Activated naive CD8-positive, alpha-beta T cell treated with anti-CD3 and anti-CD28 coated beads, Interleukin-2, amount 50 U/mL, for 16 hours (primary cell): Measurements from ENCODE around the gene CDKN2AIP.
"Not testable (repeated sequence)": the region's sequence is repeated elsewhere in the genome, so short reads cannot be mapped to it uniquely, and the experiment has no call there.

Source experiments
- DNase-seq: peaks from one replicate; pipeline ENCODE4 v3.0.0-alpha.2; 2020; ENCODE audit warnings: low read depth, low spot score

CDKN2AIP gene

DNA sequence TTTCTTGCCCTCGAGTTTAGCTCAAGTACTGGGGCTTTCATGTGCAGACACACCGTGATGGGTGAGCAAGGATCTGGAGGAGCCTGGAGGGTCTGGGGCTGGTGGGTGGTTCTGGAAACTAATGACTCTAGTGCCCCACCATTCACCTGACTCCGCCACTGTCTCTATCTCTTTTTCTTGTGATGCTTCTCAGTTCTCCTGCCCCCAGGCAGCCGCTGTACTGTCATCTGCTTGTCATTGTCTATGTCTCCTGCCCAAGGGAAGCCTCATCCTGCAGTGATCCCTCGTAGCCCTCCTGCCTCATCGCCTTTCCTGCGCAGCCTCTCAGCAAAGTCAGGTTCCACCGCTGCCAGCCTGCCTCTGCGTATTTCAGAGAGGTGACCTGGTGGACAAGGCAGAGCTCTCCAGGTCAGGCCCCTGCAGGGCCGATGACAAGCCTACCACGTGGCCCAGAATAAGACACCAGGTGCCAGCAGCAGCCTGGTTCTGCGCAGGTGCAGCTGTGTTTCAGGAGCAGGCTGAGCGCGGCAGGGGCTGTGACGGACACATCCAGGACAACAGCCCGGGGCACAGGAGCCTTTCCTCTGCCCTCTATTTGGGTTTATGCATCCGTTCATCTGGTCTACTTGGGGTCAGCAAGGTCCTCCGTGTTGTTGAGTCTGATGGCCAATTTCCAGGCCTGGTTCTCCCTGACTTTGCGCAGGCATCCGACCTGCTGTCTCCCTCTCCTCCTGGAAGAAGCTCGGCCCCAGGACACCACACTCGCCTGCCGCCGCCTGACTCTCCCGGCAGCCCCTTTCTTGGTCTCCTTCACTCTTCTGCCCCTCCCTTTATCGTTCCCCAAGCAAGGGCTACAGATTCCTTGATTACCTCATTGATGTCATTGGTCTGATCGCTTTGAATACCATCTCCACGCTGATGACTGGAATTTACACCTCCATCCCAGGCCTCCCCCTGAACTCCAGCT lies 30.9 kb upstream of the CDKN2AIP start:
- no peak for DNase-seq

DNA sequence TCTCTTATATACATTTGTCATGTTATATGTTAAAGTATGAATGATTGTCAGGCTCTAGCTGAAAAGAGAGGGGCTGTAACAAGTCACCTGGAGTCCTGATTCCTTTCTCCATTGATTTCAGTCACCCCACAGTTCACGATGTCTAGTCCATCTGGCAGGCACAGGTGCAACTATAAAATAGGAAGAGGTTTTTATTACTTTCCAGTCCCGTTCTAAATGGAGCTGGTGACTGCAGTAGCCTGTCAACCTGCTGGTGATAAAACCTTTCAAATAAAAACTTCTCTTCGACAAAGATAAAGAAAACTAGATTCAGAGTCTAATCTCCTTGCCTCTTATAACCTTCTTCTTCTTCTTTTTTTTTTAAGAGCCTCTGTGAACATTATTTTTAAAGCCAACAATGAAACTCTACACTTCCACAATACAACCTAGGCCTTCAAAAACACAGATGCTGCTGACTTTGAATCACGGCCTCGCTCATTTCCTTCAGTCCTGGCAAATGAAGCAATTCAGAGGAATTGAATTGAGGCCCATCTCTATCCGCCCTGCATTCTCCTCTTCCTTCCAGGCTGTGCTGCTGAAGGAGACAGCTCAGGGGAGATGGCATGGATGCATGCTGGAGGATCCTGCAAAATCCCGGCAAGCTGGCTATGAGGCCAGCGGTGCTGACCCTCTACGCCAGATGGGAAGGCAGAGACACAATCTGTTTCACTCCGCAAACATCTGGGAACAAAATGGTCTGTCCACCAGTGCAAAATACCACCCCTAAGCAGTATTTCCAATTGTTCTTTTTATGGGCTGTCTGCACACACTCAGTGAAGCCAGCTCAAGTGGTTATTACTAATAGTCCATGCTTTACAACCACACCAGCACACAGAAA lies 27.3 kb upstream of the CDKN2AIP start:
- DNase-seq: no peak

- no peak for DNase-seq
Observed at GRCh38 chr4:183422962-183423631, 21.3 kb upstream of the CDKN2AIP start.

- no peak for DNase-seq
Observed at GRCh38 chr4:183424109-183424744, 20.2 kb upstream of the CDKN2AIP start.

GRCh38 chr4:183426507-183426906 lies 17.9 kb upstream of the CDKN2AIP start:
- no peak for DNase-seq

- DNase-seq: no peak
Observed at GRCh38 chr4:183429489-183429888, 14.9 kb upstream of the CDKN2AIP start.

GRCh38 chr4:183430317-183430993 lies 14.0 kb upstream of the CDKN2AIP start:
- no peak for DNase-seq

DNA sequence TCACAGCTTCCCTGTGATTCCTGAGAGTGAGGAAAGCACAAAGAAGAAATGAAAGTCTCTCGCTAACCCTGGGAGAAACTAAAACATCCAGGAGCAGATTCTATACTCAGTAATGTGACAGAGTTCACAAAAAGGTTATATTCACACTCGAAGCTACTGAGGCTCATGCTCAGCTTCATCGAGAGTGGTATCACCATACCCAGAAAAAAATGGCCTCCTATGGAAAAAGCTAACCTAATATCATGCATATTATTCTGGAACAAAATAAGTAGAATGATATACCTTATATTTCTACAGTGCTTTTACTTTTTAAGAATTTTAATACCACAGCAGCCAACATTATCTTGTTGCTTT lies 13.5 kb upstream of the CDKN2AIP start:
- no peak for DNase-seq

GRCh38 chr4:183431614-183432013 lies 12.8 kb upstream of the CDKN2AIP start:
- DNase-seq: no peak

DNA sequence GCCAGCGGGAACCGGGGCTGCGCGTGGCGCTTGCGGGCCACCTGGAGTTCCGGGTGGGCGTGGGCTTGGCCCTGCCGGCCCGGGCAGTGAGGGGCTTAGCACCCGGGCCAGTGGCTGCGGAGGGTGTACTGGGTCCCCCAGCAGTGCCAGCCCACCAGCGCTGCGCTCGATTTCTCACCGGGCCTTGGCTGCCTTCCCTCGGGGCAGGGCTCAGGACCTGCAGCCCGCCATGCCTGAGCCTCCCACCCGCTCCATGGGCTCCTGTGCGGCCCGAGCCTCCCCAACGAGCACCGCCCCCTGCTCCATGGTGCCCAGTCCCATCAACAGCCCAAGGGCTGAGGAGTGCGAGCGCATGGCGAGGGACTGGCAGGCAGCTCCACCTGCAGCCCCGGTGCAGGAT lies 11.3 kb upstream of the CDKN2AIP start:
- DNase-seq: not testable (repeated sequence)

GRCh38 chr4:183434264-183434663 lies 10.2 kb upstream of the CDKN2AIP start:
- no peak for DNase-seq

- no peak for DNase-seq
Observed at GRCh38 chr4:183434666-183435190, 9.7 kb upstream of the CDKN2AIP start.

GRCh38 chr4:183435803-183436202 lies 8.6 kb upstream of the CDKN2AIP start:
- DNase-seq: no peak

DNA sequence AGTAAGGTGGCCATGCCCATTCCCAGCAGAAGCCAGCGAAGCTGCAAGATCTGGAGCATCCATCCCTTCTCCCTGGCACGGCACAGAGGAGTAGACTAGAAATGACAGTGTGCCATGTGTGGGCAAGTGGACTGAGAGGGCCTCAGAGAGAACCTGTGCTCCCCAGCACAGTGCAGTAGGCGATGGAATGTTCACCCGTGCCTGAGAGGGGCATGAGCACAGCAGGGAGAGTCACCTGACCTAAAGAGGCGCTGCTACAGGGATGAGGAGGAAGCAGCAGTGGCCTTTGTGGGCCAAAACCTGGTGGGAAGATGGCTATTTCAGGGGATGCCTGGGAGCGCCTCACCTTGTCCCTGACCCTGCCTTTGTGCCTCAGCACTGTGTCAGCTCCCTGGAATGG lies 8.0 kb upstream of the CDKN2AIP start:
- no peak for DNase-seq

GRCh38 chr4:183437452-183437851 lies 7.0 kb upstream of the CDKN2AIP start:
- no peak for DNase-seq

DNA sequence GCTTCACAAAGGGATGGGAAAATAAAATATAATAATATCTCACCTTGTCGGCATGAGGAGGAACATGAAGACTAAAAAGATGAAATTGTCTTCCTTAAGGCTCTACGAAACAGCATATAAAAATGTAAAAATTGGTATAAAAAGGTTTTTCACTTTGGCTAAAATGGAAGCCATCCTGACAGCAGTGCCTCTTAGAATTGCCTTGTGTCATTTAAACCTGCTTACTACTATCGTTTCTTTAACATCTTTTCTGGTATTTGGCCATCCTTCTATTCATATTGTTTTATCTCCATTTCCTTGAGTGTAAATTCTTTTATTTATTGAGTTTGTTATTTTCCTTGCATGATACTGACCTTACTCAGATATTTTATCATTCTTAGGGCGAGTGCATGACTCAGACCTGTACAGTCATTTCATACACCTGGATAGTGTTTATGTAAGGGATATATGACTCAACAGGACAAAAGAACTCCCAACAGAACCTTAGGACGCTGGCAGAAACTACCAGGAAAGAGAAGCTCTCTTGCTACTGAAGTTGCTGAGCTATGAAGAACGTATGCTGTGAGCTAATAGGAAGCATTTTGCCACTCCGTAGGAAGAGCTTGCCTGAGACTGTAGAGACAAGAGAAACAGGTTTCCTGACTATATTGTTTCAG lies 5.8 kb upstream of the CDKN2AIP start:
- no peak for DNase-seq

- DNase-seq: no peak
Observed at GRCh38 chr4:183441276-183441675, 3.2 kb upstream of the CDKN2AIP start.

- peak; percentile 17 for DNase-seq
Observed at GRCh38 chr4:183443655-183444213, 702 bp upstream of the CDKN2AIP start.

DNA sequence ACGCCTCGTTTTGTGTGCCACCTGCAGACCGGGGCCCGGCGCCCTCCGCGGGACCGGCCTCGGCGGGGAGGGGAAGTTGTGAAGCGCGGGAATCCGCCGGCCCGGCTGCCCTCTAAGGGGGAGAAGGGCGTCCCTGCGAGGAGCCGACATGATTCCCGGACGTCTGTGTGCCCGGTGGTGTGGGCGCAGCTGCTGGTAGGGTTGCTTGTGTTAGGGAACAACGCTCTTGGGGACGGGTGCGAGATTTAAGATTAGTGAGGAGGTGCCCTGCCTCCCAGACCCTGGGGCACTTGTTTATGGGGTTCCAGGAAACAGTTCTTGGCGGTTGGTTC lies 627 bp downstream of the CDKN2AIP start:
- no peak for DNase-seq

GRCh38 chr4:183447646-183448045 lies 3.2 kb downstream of the CDKN2AIP start:
- no peak for DNase-seq
